Raji (cell line): ENCODE data around the gene PRELP.

Source experiments
- POLR2A ChIP-seq: IDR thresholded peaks from 2 replicates; pipeline ENCODE4 v1.6.1; 2011; ENCODE audit warnings: low read depth, low read length, control low read depth; ENCODE audit not compliant: insufficient read depth

The PRELP gene

GRCh38 chr1:203506858-203507626 lies 31.4 kb downstream of the PRELP start:
- no peak for TF ChIP-seq POLR2A

GRCh38 chr1:203507759-203508158 lies 32.2 kb downstream of the PRELP start:
- TF ChIP-seq POLR2A, result no peak

GRCh38 chr1:203508463-203509073 lies 33.0 kb downstream of the PRELP start:
- no peak for TF ChIP-seq POLR2A

GRCh38 chr1:203509135-203509534 lies 33.5 kb downstream of the PRELP start:
- TF ChIP-seq POLR2A, result no peak

GRCh38 chr1:203511513-203511912 lies 35.9 kb downstream of the PRELP start:
- no peak for TF ChIP-seq POLR2A

- no peak for TF ChIP-seq POLR2A
Measured at GRCh38 chr1:203511930-203512329, 36.3 kb downstream of the PRELP start.

- no peak for TF ChIP-seq POLR2A
Measured at GRCh38 chr1:203512517-203512847, 36.9 kb downstream of the PRELP start.

GRCh38 chr1:203512848-203513584 lies 37.4 kb downstream of the PRELP start:
- TF ChIP-seq POLR2A, result no peak

- TF ChIP-seq POLR2A, result no peak
Measured at GRCh38 chr1:203513585-203514031, 38.0 kb downstream of the PRELP start.

- TF ChIP-seq POLR2A, result no peak
Measured at GRCh38 chr1:203516184-203516583, 40.6 kb downstream of the PRELP start.

GRCh38 chr1:203516906-203517305 lies 41.3 kb downstream of the PRELP start:
- TF ChIP-seq POLR2A, result no peak

GRCh38 chr1:203517426-203518110 lies 42.0 kb downstream of the PRELP start:
- no peak for TF ChIP-seq POLR2A

GRCh38 chr1:203518541-203518940 lies 42.9 kb downstream of the PRELP start:
- no peak for TF ChIP-seq POLR2A

- TF ChIP-seq POLR2A, result no peak
Measured at GRCh38 chr1:203519053-203519840, 43.6 kb downstream of the PRELP start.

- no peak for TF ChIP-seq POLR2A
Measured at GRCh38 chr1:203519896-203520295, 44.3 kb downstream of the PRELP start.

GRCh38 chr1:203520315-203520714 lies 44.7 kb downstream of the PRELP start:
- TF ChIP-seq POLR2A, result no peak
